ENCODE measurements around the gene UBE2Z.

DNA sequence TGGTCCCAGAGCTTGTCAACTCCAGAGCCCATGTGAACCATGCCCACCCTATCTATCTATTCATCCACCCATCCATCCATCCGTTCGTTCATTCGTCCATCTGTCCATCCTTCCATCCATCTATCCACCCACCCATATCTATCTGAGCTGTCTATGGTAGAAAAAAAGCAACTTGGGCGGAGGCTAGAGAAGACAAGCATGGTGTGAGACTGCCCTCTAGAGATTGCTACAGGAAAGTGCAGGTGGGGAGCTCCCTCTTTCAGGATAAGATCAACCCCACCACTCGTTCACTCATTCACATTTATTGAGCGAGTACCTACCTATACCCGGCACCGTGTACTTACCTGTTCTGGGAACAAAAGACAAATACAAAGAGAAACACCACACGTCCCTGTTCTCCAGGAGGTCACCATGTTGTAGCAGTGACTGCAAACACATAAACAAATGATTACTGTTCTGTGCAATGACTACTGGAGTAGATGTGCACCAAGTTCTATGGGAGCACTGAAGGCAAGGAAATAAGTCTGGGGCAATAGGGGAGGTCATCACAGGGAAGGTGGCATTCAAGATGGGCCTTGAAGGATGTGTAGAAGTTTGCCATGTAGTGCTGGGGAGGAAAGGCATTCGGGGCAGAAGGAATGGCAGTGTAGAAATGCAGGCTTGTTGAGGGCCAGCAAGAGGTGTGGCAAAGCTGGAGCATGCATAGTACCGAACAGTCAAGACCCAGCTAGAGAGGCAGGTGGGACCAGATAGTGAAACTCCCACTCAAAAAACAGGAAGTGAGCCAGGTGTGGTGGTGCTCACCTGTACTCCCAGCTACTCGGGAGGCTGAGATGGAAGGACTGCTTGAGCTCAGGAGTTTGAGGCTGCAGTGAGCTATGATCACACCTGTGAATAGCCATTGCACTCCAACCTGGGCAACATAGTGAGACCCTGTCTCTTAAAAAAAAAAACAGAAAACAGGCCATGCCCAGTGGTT is 29.0 kb upstream of the UBE2Z start:
- TF ChIP-seq, protein P1, sequence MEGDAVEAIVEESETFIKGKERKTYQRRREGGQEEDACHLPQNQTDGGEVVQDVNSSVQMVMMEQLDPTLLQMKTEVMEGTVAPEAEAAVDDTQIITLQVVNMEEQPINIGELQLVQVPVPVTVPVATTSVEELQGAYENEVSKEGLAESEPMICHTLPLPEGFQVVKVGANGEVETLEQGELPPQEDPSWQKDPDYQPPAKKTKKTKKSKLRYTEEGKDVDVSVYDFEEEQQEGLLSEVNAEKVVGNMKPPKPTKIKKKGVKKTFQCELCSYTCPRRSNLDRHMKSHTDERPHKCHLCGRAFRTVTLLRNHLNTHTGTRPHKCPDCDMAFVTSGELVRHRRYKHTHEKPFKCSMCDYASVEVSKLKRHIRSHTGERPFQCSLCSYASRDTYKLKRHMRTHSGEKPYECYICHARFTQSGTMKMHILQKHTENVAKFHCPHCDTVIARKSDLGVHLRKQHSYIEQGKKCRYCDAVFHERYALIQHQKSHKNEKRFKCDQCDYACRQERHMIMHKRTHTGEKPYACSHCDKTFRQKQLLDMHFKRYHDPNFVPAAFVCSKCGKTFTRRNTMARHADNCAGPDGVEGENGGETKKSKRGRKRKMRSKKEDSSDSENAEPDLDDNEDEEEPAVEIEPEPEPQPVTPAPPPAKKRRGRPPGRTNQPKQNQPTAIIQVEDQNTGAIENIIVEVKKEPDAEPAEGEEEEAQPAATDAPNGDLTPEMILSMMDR (IDR thresholded peaks at IDR 0.05; ENCODE audit: borderline replicate concordance, extremely low read depth, low read length, poor library complexity, severe bottlenecking) = peak; percentile 99
- TF ChIP-seq EZH2 (IDR thresholded peaks at IDR 0.05; ENCODE audit: borderline replicate concordance, low read depth, low read length, severe bottlenecking) = no peak

All from DND-41 (cell line).